HG03060 (cell line): ENCODE data around the gene CBS.
"Not testable (repeated sequence)": the region's sequence is repeated elsewhere in the genome, so short reads cannot be mapped to it uniquely, and the experiment has no call there.

ENCODE experiments used
- ATAC-seq: cut with Tn5 transposase; IDR thresholded peaks from one replicate; pipeline ENCODE4 v1.9.1; 2021; ENCODE audit warnings: low read depth, moderate number of reproducible peaks; ENCODE audit not compliant: unreplicated experiment

CBS gene

GRCh38 chr21:43075170-43076022, at the start of gene CBS:
Gene CBS (minus strand): TSS chr21:43075835. CDS start chr21:43072193, 3,642 bp downstream.
- not testable (repeated sequence) for ATAC-seq

GRCh38 chr21:43115956-43116355, 40.3 kb upstream of the CBS start:
- not testable (repeated sequence) for ATAC-seq

- ATAC-seq = not testable (repeated sequence)
Measured at GRCh38 chr21:43114483-43114882, 38.8 kb upstream of the CBS start.

- not testable (repeated sequence) for ATAC-seq
Measured at GRCh38 chr21:43109006-43109405, 33.4 kb upstream of the CBS start.

GRCh38 chr21:43108177-43108576, 32.5 kb upstream of the CBS start:
- not testable (repeated sequence) for ATAC-seq

GRCh38 chr21:43107794-43108137, 32.1 kb upstream of the CBS start:
- not testable (repeated sequence) for ATAC-seq

- peak; percentile 37 for ATAC-seq
Measured at GRCh38 chr21:43106965-43107793, 31.5 kb upstream of the CBS start, which contains the start of gene U2AF1. Gene U2AF1 (minus strand): TSS chr21:43107570. CDS start chr21:43107494, 76 bp downstream.

GRCh38 chr21:43104642-43105041, 29.0 kb upstream of the CBS start:
- ATAC-seq = not testable (repeated sequence)

GRCh38 chr21:43102281-43102680, 26.6 kb upstream of the CBS start:
- ATAC-seq = not testable (repeated sequence)

GRCh38 chr21:43101676-43102075, 26.0 kb upstream of the CBS start:
- ATAC-seq = not testable (repeated sequence)

- ATAC-seq = not testable (repeated sequence)
Measured at GRCh38 chr21:43101000-43101399, 25.4 kb upstream of the CBS start.

GRCh38 chr21:43091979-43092614, 16.5 kb upstream of the CBS start:
- ATAC-seq = not testable (repeated sequence)

GRCh38 chr21:43090947-43091346, 15.3 kb upstream of the CBS start:
- ATAC-seq = not testable (repeated sequence)

GRCh38 chr21:43089463-43089862, 13.8 kb upstream of the CBS start:
- ATAC-seq = not testable (repeated sequence)

GRCh38 chr21:43082587-43083300, 7.1 kb upstream of the CBS start:
- ATAC-seq = not testable (repeated sequence)

- not testable (repeated sequence) for ATAC-seq
Measured at GRCh38 chr21:43076643-43077042, 1.0 kb upstream of the CBS start.

- not testable (repeated sequence) for ATAC-seq
Measured at GRCh38 chr21:43076023-43076637, 495 bp upstream of the CBS start.

GRCh38 chr21:43074401-43075169, 1.1 kb downstream of the CBS start:
- not testable (repeated sequence) for ATAC-seq

- ATAC-seq = not testable (repeated sequence)
Measured at GRCh38 chr21:43072742-43073141, 2.9 kb downstream of the CBS start.
